Measurements from ENCODE around the gene ZMIZ1. TPM values are rescaled to one million over a fixed set of nuclear protein-coding genes. Genes with fewer than 3 reads are reported as not detected.
"Not testable (repeated sequence)": the region's sequence is repeated elsewhere in the genome, so short reads cannot be mapped to it uniquely, and the experiment has no call there.

Gene ZMIZ1
- total RNA-seq, 1 donor from 2014 or later, result 11.5 TPM

DNA sequence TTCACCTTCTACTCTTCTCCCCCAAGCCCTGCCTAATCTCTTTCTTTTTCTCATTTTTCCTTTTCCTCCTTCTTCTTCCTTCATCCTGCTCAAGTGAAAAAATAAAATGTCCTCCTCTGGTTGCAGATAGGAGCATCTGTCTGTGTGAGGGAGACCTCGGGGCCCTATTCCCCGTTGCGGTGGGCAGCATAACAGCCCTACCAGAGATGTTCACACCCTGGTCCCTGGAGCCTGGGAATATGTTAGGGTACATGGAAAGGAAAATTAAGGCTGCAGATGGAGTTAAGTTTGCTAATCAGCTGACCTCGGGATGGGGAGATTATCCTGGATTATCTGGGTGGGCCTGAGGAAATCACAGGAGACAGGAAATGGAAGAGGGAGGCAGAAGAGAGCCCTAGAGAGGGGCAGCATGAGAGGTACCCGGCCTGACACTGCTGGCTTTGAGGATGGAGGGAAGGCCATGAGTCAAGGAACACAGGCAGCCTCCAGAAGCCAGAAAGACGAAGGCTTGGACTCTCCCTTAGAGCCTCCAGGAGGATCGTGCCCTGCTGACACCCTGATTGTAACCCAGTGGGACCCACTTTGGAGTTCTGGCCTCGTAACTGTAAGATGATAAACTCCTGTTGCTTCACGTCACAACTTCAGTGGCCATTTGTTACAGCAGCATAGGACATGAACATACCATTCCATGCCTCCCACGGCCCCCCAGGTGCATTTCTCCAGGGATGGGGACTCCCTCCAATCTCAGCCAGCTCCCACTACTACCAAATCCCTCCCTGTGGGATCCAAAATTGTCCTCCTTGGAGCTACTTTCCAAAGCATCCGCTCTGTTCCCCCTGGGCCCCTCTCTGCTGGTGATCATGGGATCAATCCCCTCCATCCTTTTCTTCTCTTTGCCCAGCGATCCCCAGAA lies 39.0 kb upstream of the ZMIZ1 start:
- H3K27me3 ChIP-seq (ENCODE audit: control insufficient read depth in 3 of 3, insufficient read depth in 3 of 3, low read length in 3 of 3), result no peaks in the 10 kb centered on the region
- no peaks in the 10 kb centered on the region for H3K9me3 ChIP-seq (ENCODE audit: control insufficient read depth in 3 of 3, low read length in 3 of 3)
- no peaks in the 10 kb centered on the region for H3K36me3 ChIP-seq (ENCODE audit: control insufficient read depth in 3 of 3, insufficient read depth in 3 of 3, low read length in 3 of 3)
- no peak overlapping the region for H3K4me3 ChIP-seq (ENCODE audit: low read length in 3 of 3)
- H3K4me1 ChIP-seq (ENCODE audit: control insufficient read depth in 3 of 3, insufficient read depth in 3 of 3, low read length in 3 of 3), result peaks cover 0 to 5% (median 2%) of the 10 kb centered on the region in 3 donors
- H3K27ac ChIP-seq (ENCODE audit: low read depth, low read length), result no peak overlapping the region
- no peak overlapping the region for H3K9ac ChIP-seq (ENCODE audit: low read depth in 1 of 3, low read length in 3 of 3)

- no peaks in the 10 kb centered on the region for H3K4me1 ChIP-seq (ENCODE audit: control insufficient read depth in 3 of 3, insufficient read depth in 3 of 3, low read length in 3 of 3)
- no peak overlapping the region for H3K27ac ChIP-seq (ENCODE audit: low read depth, low read length)
- H3K27me3 ChIP-seq (ENCODE audit: control insufficient read depth in 3 of 3, insufficient read depth in 3 of 3, low read length in 3 of 3), result peaks cover 0 to 2% (median 0%) of the 10 kb centered on the region in 3 donors
- no peak overlapping the region for H3K4me3 ChIP-seq (ENCODE audit: low read length in 3 of 3)
- no peaks in the 10 kb centered on the region for H3K9me3 ChIP-seq (ENCODE audit: control insufficient read depth in 3 of 3, low read length in 3 of 3)
- no peaks in the 10 kb centered on the region for H3K36me3 ChIP-seq (ENCODE audit: control insufficient read depth in 3 of 3, insufficient read depth in 3 of 3, low read length in 3 of 3)
- no peak overlapping the region for H3K9ac ChIP-seq (ENCODE audit: low read depth in 1 of 3, low read length in 3 of 3)
These were observed 38.1 kb upstream of the ZMIZ1 start for GRCh38 chr10:79030705-79031104.

DNA sequence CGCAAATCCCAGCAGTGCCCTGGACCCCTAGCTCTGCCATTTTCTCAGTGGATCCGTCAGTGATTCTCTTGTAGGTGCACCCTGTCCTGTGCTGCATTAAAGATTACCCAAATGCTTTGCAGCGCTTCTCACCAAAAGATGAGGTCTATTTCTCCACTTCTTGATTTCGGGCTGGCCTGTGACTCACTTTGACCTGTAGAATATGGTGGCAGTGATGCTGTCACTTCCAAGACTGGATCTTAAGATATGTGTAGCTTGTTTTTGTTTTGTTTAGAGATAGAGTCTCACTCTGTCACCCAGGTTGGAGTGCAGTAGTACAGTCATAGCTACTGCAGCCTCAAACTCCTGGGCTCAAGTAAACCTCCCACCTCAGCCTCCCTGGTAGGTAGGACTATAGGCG lies 37.0 kb upstream of the ZMIZ1 start:
- Histone ChIP-seq H3K9me3 (ENCODE audit: control insufficient read depth in 3 of 3, low read length in 3 of 3) (no peaks in the 10 kb centered on the region), H3K36me3 (ENCODE audit: control insufficient read depth in 3 of 3, insufficient read depth in 3 of 3, low read length in 3 of 3) (no peaks in the 10 kb centered on the region), H3K27ac (ENCODE audit: low read depth, low read length) (no peak overlapping the region), H3K4me1 (ENCODE audit: control insufficient read depth in 3 of 3, insufficient read depth in 3 of 3, low read length in 3 of 3) (no peaks in the 10 kb centered on the region), H3K9ac (ENCODE audit: low read depth in 1 of 3, low read length in 3 of 3) (no peak overlapping the region), H3K4me3 (ENCODE audit: low read length in 3 of 3) (no peak overlapping the region), H3K27me3 (ENCODE audit: control insufficient read depth in 3 of 3, insufficient read depth in 3 of 3, low read length in 3 of 3) (peaks cover 0 to 2% (median 0%) of the 10 kb centered on the region in 3 donors)

DNA sequence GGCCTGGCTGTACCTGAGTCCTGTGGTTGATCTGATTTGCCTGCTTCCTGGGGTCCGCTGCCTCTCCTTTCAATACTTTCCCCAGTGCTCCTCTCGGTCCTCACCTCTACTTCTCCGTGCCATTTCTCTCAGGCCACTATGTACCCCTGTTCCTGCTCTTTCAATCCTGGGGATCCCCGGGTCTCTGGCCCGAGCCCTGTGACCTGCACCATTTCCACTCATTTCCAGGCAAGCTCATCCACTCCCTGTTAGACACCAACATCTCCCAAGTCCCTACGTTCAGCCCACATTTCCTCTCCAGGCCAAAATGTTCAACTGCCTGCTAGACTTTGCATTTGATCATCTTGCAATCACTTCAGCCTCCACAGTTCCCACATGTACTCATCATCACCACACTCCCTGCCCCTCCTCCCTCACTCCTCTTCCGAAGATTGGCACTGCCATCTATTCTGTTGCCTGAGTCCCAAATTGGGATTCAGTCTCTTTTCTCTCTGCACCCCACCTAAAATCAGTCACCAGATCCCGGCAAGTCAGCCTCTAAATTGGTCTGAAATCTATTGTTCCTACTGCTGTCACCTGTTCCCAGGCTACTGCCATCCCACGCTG lies 34.4 kb upstream of the ZMIZ1 start:
- Histone ChIP-seq H3K27me3 (ENCODE audit: control insufficient read depth in 3 of 3, insufficient read depth in 3 of 3, low read length in 3 of 3) (peaks cover 0 to 2% (median 0%) of the 10 kb centered on the region in 3 donors), H3K9me3 (ENCODE audit: control insufficient read depth in 3 of 3, low read length in 3 of 3) (no peaks in the 10 kb centered on the region), H3K27ac (ENCODE audit: low read depth, low read length) (no peak overlapping the region), H3K36me3 (ENCODE audit: control insufficient read depth in 3 of 3, insufficient read depth in 3 of 3, low read length in 3 of 3) (no peaks in the 10 kb centered on the region), H3K4me3 (ENCODE audit: low read length in 3 of 3) (no peak overlapping the region), H3K4me1 (ENCODE audit: control insufficient read depth in 3 of 3, insufficient read depth in 3 of 3, low read length in 3 of 3) (peaks cover 0 to 5% (median 5%) of the 10 kb centered on the region in 3 donors), H3K9ac (ENCODE audit: low read depth in 1 of 3, low read length in 3 of 3) (no peak overlapping the region)

DNA sequence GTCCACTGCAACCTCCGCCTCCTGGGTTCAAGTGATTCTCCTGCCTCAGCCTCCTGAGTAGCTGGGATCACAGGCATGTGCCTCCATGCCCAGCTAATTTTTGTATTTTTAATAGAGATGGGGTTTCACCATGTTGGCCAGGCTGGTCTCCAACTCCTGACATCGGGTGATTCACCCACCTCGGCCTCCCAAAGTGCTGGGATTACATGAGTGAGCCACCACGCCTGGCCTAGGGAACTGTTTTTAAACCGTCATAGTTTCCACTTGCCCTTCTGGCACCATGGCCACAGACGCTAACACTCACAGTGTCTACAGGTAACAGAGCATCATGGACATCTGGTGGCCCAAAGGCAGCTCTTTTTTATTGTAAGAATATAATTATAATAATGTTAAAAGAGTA lies 32.4 kb upstream of the ZMIZ1 start:
- H3K4me1 ChIP-seq (ENCODE audit: control insufficient read depth in 3 of 3, insufficient read depth in 3 of 3, low read length in 3 of 3); H3K4me3 ChIP-seq (ENCODE audit: low read length in 3 of 3); H3K36me3 ChIP-seq (ENCODE audit: control insufficient read depth in 3 of 3, insufficient read depth in 3 of 3, low read length in 3 of 3); H3K27ac ChIP-seq (ENCODE audit: low read depth, low read length); H3K9ac ChIP-seq (ENCODE audit: low read depth in 1 of 3, low read length in 3 of 3); H3K9me3 ChIP-seq (ENCODE audit: control insufficient read depth in 3 of 3, low read length in 3 of 3); H3K27me3 ChIP-seq (ENCODE audit: control insufficient read depth in 3 of 3, insufficient read depth in 3 of 3, low read length in 3 of 3): not testable (repeated sequence)

GRCh38 chr10:79038104-79038840 lies 30.5 kb upstream of the ZMIZ1 start:
- Histone ChIP-seq H3K27me3 (ENCODE audit: control insufficient read depth in 3 of 3, insufficient read depth in 3 of 3, low read length in 3 of 3) (peaks cover 0 to 2% (median 0%) of the 10 kb centered on the region in 3 donors), H3K9me3 (ENCODE audit: control insufficient read depth in 3 of 3, low read length in 3 of 3) (no peaks in the 10 kb centered on the region), H3K27ac (ENCODE audit: low read depth, low read length) (peak overlapping the region; percentile 6), H3K4me3 (ENCODE audit: low read length in 3 of 3) (no peak overlapping the region), H3K36me3 (ENCODE audit: control insufficient read depth in 3 of 3, insufficient read depth in 3 of 3, low read length in 3 of 3) (no peaks in the 10 kb centered on the region), H3K4me1 (ENCODE audit: control insufficient read depth in 3 of 3, insufficient read depth in 3 of 3, low read length in 3 of 3) (peaks cover 0 to 6% (median 5%) of the 10 kb centered on the region in 3 donors), H3K9ac (ENCODE audit: low read depth in 1 of 3, low read length in 3 of 3) (no peak overlapping the region)

- no peaks in the 10 kb centered on the region for H3K36me3 ChIP-seq (ENCODE audit: control insufficient read depth in 3 of 3, insufficient read depth in 3 of 3, low read length in 3 of 3)
- peaks cover 0 to 2% (median 0%) of the 10 kb centered on the region in 3 donors for H3K27me3 ChIP-seq (ENCODE audit: control insufficient read depth in 3 of 3, insufficient read depth in 3 of 3, low read length in 3 of 3)
- H3K4me3 ChIP-seq (ENCODE audit: low read length in 3 of 3), result no peak overlapping the region
- no peaks in the 10 kb centered on the region for H3K9me3 ChIP-seq (ENCODE audit: control insufficient read depth in 3 of 3, low read length in 3 of 3)
- peak overlapping the region; percentile 6 for H3K27ac ChIP-seq (ENCODE audit: low read depth, low read length)
- H3K9ac ChIP-seq (ENCODE audit: low read depth in 1 of 3, low read length in 3 of 3), result no peak overlapping the region
- H3K4me1 ChIP-seq (ENCODE audit: control insufficient read depth in 3 of 3, insufficient read depth in 3 of 3, low read length in 3 of 3), result peaks cover 0 to 6% (median 5%) of the 10 kb centered on the region in 3 donors
These were observed 29.9 kb upstream of the ZMIZ1 start for GRCh38 chr10:79038841-79039201.

DNA sequence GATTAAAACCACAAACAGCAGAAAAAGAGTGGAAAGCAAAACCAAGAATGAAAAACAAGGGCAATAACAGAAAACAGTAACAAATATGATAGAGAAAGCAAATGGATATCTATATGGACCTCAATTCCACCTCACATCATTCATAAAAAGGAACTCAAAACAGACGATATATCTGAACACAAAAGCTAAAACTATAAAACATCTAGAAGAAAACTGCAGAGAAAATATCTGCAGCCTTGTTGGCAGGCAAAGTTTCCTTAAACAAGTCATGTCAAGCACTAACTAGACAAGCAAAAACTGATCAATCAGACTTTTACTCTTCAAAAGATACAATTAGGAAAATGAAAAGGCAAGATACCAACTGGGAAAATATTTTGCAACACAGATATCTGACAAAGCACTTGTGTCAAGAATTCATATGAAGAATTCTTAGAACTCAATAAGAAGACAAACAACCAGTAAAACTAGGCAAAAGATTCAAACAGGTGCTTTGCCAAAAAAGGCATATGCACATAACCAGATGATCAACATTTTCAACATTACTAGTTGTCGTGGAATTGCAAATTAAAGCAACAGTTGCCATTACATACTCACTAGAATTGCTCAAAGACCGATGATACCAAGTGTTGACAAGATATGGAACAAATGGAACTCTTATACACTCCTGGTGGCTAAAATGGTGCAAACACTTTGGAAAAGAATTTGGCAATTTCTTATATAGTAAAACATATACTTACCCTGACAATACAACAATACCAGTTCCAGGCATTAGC lies 25.9 kb upstream of the ZMIZ1 start:
- Histone ChIP-seq H3K36me3 (ENCODE audit: control insufficient read depth in 3 of 3, insufficient read depth in 3 of 3, low read length in 3 of 3) (no peaks in the 10 kb centered on the region), H3K4me3 (ENCODE audit: low read length in 3 of 3) (no peak overlapping the region), H3K9me3 (ENCODE audit: control insufficient read depth in 3 of 3, low read length in 3 of 3) (no peaks in the 10 kb centered on the region)

DNA sequence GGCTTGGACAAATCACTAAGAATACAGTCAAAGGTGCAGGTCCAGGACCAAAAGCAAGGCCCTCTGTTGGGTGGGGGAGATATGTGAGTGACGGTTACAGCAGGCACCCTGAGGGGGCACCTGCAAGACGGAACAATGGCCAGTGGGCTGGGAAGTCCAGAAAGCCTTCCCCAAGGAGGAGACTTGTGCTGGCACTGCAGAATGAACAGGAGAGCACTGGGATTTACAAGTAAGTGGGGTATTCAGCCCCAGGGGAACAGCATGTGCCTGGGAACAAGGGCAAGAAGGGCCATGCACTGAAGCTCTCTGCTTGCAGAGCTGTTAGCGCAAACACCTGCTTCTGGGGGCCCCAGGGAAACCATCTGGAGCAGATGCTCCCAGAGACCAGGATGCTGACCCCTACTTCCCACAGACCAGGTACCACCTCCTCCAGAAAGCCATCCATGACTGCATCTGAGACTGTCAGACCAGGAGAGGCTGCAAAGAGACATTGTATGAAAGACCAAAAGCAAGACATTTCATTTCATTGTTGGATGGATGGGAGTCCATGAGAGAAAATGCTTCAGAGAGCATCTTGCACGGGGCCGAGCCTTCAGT lies 24.6 kb upstream of the ZMIZ1 start:
- Histone ChIP-seq H3K9me3 (ENCODE audit: control insufficient read depth in 3 of 3, low read length in 3 of 3) (no peaks in the 10 kb centered on the region), H3K27me3 (ENCODE audit: control insufficient read depth in 3 of 3, insufficient read depth in 3 of 3, low read length in 3 of 3) (no peaks in the 10 kb centered on the region), H3K9ac (ENCODE audit: low read depth in 1 of 3, low read length in 3 of 3) (no peak overlapping the region), H3K27ac (ENCODE audit: low read depth, low read length) (no peak overlapping the region), H3K36me3 (ENCODE audit: control insufficient read depth in 3 of 3, insufficient read depth in 3 of 3, low read length in 3 of 3) (no peaks in the 10 kb centered on the region), H3K4me3 (ENCODE audit: low read length in 3 of 3) (no peak overlapping the region), H3K4me1 (ENCODE audit: control insufficient read depth in 3 of 3, insufficient read depth in 3 of 3, low read length in 3 of 3) (peaks cover 4 to 17% (median 10%) of the 10 kb centered on the region in 3 donors)

More for the DNA sequence above, 25.9 kb upstream of the ZMIZ1 start:
- H3K27ac ChIP-seq (ENCODE audit: low read depth, low read length), result no peak overlapping the region
- H3K9ac ChIP-seq (ENCODE audit: low read depth in 1 of 3, low read length in 3 of 3), result no peak overlapping the region
- no peaks in the 10 kb centered on the region for H3K27me3 ChIP-seq (ENCODE audit: control insufficient read depth in 3 of 3, insufficient read depth in 3 of 3, low read length in 3 of 3)
- H3K4me1 ChIP-seq (ENCODE audit: control insufficient read depth in 3 of 3, insufficient read depth in 3 of 3, low read length in 3 of 3), result peaks cover 0 to 8% (median 7%) of the 10 kb centered on the region in 3 donors

All from skeletal muscle tissue (tissue), 4 donors.